NCI-H2227 treated with DMSO at 0.1 percent for 48 hours (cell line): ENCODE results near the gene TRIM65.
"Not testable (repeated sequence)": the region's sequence is repeated elsewhere in the genome, so short reads cannot be mapped to it uniquely, and the experiment has no call there.

ENCODE experiments used
- DNase-seq: peaks from one replicate; lab custom pipeline; 2025; lab: John Stamatoyannopoulos, UW

The TRIM65 gene

DNA sequence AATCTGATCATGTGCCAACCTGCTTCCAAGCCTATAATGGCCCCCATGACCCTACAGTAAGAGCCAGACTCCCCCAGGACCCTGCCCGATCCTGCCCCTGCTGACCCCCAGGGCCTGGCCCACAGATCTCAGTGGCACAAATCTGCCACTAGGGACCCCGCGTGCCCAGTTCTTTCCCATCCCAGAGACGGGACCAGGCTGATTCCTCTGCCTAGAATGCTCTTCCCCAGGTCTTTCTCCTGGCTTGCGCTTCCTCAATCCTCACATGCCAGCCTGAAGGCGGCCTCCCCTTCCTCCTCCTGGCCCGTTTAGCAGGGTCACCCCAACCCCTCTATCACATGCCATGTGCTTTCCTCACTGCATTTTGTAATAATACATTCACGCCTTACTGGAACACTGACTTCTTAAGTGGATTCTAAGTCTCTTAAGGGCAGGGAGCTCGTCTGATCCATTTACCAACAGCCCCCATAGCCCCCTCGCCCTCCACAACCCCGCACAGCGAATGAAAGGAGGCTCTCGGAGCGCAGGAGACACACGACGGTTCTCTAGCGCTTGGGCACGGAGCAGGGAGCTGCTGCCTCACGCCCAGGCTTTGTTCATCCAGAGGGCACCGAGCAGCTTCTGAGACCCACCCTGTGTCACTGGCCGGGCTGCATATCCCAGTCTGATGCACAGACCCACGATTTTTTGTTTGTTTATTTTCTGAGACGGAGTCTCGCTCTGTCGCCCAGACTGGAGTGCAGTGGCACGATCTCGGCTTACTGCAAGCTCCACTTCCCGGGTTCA lies 1.2 kb downstream of the TRIM65 start:
- no peak for DNase-seq

DNA sequence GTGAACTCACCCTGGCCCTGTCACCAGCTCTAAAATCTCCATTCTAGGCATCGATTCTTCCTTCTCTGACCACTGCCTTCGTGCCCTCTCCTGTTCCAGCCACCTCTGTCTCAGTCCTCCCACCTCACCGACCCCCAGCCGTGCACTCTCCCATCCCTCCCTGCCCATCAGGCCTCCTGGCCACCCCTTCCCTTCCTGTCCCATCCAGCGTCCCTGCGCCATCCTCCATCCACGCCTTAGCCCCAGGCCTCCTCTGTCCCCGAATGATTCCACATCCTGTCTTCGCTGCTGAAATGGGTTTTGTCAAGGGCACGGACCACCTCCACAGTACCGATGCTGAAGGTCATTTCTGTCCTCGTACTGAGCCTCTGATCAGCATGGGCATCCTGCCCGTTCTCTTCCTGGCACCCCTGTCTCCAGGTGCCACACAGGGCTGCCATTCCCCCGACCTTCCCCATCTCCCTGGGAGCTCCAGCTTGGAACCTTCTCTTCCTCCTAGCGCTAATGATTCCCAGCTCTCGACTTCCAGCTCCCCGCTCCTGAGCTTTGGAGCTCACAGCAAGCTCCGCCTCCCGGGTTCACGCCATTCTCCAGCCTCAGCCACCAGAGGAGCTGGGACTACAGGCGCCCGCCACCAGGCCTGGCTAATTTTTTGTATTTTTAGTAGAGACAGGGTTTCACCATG lies 2.6 kb downstream of the TRIM65 start:
- no peak for DNase-seq

DNA sequence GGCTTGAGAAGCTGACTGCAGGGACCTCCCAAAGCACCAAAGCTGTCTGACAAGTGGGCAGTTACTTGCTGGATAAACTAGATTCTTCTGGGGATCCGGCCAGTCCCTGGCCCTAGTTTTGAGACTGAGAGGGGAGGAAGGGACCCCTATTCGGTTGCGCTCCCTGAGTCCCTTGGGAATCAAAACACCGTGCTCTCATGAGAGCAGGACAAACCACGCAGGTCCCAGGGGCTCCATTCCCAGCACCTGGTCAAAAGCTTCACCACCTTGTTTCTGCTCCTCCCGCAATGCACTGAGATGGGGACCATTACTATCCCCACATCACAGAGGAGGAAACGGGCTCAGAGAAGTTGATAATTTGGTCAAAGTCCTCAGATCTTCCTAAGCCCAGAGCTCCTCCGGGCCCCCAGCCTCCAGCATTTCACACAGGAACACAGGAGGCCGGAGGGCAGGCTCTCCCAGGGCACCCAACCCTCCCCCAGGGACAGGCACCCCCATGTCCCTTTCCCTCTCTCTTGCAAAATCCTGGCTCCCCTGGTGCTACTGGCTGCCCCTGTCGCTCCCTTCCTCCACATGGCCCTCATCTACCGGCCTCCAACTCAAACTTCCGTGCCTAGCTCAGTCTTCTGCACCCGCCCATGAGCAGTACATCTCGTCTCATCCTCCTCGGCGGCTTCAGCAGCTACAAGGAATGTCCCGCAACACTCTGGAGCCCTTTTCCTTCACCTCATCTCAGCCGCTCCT lies 3.3 kb downstream of the TRIM65 start:
- DNase-seq, result no peak

DNA sequence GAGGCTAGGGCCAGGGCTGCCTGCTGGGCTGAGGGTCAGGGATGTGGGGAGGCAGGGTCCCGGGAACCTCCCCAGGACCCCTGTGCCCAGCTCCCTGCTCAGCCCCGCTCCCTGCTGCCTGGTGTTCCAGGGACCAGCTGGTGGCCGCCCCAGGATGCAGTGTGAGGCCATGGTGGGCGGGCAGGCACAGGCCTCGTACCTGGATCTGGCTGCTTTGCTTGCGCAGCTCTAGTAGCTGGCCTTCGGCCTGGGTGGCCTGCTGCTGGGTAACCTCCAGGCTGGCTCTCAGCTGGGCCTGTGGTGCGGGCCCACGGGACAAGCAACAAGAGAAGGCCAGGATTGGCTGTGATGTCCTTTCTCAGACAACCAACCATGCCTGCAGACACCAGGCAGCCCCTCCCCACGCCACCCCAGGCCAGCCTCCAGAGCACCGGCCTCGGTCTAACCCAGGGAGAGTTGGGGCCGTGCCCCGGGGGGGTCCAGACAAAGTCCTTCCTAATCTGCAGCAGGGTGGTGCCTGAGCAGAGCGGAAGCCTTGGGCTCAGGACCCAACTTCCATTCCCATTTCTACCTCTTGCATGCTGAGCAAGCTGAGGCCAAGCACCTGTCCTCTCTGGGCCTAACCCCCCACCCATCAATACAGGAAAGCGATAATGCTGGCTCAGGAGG lies 4.1 kb downstream of the TRIM65 start:
- no peak for DNase-seq

DNA sequence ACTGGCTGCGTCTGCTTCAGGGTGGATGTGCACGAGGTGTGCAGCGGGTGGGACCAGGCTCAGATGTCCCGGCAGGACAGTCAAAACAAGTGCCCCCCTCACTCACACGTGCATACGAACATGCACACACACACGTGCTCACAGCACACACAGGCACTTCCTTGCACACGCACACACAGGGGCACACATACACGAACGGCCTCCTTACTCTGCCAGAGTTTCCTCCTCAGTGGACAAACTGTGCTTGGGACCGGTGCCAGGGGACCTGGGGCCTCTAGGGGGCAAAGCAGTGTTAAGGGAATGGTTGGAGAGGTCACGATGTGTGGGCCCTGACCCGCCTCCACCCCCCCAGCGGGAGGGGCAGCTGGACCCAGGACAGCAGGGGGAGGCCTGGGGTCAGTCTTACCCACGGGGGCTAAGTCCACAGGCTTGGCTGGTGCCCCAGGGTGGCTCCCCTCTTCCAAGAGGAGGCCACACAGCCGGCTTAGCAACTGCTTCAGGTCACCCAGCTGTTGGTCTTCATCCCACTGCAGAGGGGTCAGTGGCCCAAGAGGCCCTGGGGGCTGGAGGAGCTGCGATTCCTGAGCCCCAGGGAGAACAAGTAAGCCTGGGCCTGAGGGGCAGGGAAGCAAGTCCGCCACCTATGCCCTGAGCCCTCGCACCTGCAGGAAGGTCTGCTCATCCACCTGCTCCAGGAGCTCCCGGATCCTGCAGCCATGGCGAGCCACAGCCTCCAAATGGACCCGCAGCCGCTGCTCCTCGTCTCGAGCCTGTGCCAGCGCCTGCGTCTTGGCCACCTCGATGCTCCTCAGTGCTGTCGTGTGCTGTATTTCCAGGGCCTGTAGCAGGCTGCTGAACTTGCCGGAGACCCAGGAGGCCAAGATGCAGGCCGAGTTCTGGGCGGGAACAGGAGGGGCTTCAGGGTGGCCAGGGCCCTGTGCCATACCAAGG lies 4.9 kb downstream of the TRIM65 start:
- no peak for DNase-seq

DNA sequence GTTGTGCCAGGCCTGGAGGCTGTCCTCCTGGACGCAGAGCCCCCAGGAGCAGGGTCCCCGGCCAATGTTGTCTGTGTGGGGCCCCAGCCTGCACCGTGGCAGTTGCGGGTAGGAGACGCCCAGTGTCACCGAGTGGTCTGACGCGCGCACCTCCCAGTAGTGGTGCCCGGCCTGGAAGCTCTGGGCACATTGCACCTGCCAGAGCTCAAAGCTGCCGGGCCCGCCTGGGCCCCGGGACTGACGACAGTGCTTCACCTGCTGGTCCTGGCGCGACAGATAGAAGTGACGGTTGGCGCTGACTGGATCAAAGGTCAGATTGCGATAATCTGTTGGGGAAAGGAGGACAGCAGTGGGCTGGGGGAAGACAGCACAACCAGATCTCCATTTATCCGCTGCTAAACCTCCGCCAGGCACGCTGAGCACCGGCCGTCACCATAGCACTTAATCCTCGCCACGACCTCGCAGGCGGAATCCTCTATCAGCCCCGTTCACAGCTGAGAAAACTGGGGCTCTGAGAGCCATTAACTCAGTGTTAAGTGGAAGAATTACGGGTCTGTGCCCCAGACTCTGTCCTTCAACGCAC lies 5.6 kb downstream of the TRIM65 start:
- DNase-seq, result no peak

DNA sequence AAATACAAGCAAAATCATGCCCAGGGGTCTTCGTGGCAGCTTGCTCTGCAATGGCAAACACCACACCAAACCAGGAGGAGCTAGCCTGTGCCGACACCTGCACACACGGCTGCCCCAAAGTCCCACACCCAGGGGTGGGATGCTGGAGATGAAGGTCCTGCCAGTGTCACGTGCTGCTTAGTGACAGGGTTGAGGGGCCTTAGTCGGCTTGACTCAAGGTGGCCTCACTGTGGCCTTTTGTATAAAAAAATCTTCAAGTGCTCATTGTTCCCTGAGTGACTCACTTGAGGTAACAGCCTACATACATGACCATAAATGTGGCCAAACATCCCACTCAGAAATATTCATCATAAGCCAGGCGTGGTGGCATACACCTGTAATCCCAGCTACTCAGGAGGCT lies 7.3 kb downstream of the TRIM65 start:
- DNase-seq, result no peak

DNA sequence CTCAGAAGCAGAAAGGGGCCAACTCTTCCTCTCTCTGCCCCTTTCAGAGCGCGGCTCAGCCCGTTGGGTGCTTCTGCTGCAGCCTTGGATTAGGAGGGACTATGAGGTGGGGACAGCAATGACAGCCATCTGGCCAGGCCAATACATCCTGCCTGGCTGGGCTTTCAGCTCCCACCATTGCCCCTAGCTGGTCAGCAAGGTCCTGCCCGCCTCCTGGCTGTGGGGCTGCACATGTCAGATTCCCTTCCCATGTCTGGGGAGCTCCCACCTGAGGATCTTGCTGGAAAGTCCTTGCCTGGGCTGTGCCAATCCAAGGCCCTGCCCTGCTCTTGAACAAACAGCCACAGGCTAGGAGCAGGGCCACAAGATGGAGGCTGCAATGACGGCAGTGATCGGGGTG lies 8.3 kb downstream of the TRIM65 start:
- DNase-seq, result no peak

DNA sequence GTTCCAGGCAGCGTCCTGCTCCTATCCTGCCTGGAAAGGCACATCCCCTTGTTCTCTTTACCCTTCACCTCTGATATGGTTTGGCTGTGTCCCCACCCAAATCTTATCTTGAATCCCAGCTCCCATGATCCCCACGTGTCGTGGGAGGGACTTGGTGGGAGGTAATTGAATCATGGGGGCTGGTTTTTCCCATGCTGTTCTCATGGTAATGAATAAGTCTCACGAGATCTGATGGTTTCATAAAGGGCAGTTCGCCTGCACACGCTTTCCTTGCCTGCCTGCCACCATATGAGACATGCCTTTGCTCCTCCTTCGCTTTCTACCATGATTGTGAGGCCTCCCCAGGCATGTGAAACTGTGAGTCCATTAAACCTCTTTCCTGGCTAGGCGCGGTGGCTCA lies 10.9 kb downstream of the TRIM65 start:
- DNase-seq, result not testable (repeated sequence)

DNA sequence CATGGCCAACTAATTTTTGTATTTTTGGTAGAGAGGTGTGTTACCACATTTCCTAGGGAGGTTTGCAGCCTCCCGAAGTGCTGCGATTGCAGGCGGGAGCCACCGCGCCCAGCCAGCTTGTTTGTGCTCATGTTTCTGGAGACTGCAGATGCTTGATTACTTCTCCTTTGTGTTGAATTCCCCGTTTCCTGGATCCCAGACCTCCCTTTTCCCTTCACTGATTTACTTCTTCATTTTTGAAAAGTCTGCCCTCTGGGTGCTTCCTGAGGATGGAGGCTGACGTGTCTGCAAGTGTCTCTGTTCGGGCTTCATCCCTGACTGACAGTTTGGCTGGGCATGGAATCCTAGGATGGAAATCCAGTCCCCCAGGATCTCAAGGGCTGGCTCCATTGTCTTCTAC lies 11.3 kb downstream of the TRIM65 start:
- DNase-seq, result no peak

DNA sequence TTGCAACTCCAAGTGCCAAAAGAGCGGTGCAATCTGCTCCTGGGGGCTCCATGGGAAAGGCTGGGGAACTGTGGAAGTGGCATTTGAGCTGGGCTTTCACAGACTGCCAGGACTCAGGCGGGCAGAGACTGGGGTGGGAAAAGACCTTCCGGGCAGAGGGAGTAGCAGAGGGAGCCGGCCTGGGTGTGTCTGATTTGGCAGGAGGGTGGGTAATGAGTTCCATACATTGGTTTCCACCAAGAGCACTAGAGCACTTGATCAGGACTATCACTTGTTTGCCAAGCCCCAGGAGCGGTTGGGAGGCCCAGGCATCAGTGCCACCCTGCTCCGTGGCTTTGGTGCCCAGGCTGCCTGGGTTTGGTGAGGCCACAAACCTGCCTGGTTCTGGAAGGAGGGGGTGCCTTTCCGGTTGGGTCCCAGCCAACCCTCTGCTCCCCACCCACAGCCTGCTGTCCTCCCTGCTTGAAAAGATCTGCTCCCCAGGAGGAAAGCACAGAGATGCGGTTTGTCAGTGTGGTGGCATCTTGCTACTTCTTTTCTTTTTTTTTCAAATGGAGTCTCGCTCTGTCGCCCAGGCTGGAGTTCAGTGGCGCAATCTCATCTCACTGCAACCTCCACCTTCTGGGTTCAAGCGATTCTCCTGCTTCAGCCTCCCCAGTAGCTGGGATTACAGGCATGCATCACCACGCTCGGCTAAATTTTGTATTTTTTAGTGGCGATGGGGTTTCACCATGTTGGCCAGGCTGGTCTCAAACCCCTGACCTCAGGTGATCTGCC lies 14.9 kb downstream of the TRIM65 start:
- DNase-seq, result no peak

DNA sequence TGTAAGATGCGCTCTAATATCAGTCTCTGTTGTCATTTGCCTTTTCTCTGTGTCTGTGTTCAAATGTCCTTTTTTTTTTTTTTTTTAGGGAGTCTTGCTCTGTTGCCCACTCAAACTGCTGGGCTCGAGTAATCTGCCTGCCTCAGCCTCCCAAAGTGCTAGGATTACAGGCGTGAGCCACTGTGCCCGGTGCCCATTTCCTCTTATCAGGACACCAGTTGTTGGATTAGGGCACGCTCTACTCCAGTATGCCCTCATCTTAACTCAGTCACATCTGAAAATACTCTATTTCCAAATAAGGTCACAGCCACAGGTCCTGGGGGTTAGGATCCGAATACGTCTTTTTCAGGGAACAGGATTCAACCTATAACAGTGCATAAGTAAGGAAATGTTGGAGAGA lies 16.5 kb downstream of the TRIM65 start:
- no peak for DNase-seq

DNA sequence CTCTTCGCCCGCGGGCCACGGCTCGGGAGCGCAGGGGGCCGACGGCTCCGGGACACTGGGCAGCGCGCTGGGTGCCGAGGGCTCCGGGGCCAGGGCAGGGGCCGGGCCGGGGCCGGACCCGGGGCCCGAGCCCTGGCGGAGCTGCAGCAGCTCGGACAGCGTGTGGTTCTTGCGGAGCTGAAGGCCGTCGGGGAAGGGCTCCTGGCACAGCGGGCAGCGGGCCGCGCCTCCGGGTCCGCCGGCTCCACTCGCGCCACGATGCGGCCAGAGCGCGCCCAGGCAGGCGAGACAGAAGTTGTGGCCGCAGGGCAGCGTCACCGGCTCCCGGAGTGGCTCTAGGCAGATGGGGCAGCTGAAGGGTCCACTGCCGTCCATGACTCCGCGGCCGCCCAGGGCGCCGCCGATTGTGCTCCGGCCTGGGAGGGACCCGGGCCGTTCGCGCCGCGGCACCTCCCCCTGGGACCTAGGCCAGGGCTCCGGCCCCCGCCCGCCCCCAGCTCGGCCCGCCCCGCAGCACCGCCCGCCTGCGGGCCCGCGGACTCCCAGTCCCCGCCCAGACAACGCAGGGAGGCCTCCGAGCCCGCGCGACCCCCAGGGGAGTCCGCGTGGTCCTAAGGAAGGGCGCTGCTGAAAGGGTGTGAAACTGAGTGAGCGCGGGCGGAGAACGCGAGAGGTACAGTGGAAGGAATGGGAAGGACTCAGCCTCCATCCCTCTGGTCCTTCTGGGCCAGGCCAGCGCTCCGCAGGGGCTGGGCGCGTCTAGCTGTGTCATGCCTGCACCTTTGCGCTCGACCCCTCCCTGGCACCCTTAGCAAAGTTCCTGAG lies 18.4 kb downstream of the TRIM65 start, which contains the start of gene TRIM47:
TSS of gene TRIM47 (minus strand) at position 408 of the 825 bp plus-strand sequence. CDS start at position 375, 33 bp downstream.
- DNase-seq, result no peak

DNA sequence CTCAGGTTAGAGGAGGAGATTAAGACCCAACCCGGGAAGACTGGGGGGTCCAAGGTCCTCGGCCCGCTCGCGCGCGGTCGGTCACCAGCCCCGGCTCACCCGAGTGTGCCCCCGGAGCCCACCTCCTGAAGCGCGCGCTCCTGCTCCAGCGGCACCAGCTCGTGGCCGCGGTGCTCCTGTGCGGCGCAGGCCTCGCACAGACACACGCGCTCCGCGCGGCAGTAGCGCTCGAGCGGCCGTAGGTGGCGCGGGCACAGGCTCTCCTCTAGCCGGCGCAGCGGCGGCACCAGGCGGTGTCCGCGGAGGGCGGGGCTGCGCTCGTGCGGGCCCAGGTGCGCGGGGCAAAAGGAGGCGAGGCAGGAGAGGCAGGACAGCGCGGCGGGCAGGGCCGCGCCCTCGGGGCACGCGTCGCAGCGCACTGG lies 19.0 kb downstream of the TRIM65 start:
- DNase-seq, result peak; percentile 41

DNA sequence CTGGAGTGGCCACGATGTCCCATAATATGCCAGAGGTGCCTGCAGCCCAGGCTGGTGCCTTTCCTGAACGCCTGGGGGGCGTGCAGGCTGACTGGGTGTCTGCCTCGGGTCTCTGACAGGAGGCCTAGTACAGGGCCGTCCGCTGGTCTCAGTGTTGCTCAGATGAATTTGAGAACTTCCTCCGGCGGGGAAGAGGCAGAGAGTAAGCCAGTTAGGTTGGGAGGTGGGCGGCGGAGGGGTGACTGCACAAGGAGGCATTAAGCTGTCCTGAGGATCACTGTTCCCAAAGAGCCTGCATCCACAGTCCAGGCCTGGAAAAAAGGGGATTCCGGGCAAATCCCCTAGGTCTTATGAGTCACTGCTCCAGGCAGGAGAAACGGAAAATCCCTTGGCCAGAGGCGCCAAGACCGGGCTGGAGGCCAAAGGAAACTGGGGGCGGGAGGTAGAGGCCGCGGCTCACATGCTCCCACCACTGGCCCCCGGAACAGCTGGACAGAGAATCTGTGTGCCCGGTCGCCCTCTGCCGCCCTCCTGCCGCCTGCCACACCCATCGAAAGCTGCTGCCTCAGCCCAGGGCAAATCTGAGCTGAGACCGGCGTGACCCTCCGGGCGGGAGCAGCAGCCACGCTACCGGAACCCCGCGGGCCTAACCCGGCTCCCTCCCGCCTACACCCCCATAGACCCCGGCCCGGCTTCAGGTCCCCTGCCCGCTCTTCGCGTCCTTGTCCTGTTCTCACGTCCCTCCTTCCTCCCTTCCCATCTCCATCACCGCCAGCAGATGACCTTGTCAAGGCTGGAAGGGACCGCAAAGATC lies 19.6 kb downstream of the TRIM65 start:
- no peak for DNase-seq

DNA sequence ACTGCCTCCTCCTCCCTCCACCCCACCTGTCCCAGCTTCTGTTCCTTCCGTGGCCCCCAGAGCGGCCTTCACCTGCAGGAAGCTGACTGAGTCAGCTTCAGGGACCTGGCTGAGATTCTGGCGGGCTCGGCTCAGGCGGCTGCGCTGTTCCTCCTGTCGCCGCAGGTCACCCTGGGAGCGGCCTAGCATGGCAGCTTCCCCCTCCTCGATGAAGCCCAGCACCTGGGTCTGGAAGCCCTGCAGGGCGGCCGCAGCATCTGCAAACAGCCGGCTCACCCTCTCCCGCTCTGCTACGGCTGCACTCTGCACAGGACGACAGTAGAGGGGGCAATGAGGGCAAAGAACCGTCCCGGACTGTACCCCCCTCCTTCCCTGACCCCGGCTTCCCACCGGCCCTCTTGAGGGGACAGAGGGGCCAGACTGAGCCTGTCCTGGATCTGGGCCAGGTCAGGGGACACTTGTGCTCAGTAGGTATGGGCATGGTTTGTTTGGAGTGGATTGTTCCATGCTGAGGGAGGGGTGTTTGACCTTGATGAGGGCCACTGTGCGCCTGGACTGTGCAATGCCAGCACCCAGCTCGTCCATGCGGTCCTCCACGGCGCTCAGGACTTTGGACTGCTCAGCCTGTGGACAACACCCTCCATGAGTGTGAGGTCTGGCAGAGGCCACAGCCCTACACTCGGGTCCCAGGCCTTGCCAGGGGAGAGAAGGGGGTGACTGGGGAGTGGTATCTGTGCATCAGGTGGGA lies 20.4 kb downstream of the TRIM65 start:
- DNase-seq, result no peak

DNA sequence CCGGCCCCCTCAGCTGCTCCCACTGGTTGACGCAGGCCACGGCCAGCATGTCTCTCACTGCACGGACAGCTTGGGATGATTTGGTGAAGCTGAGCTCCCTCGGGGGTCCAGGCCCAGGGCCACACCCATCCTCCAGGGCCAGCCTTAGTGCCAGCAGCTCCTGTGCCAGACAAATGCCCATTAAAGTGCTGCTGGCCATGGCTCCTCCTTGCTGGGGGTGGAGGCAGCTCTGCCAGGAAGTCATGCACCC lies 20.9 kb downstream of the TRIM65 start:
- DNase-seq, result no peak
